ENCODE results near the gene RBM12. TPM values are rescaled to one million over a fixed set of nuclear protein-coding genes. Genes with fewer than 3 reads are reported as not detected.

Gene RBM12
- total and polyA plus RNA-seq, 2 donors (not counting 3 experiments of a cell fraction or from before 2014, with no cell fraction given) = 98.0 to 121 TPM

DNA sequence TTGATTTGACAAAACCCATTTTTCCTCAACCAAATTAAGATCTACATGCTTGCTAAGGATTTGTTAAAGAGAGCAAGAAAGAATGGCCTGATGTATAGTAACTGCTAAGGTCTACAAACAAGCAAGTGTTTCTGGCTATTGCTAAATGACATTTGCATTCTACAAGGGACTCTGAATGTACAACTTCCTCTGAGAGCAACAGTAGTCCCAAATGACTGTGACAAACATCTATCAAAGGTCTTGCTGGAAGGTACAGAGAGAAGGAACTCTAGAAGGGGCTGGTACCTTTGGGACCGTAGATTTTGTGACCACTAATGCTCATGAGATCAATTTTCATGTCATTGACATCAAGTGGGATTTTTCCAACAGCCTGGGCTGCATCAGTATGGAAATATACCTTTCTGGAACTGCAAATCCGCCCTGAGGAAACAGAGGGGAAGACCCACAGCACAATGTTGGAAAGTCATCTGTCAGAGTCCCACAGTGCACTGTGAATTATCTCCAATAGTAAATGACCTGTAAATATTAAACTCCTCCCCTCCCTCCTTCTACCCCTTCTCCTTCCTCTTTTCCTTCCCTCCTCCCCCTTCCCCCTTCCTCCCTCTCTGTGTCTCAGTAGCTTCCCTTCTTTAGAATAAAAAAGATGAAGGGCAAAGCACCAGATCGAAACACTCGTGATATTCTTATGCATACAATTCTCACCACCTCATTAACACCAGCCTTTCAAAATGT, 15.9 kb upstream of the RBM12 start:
- dilution Hi-C loops (cut with MboI; ENCODE audit: extremely low pct_ligation_motif_present, low sequenced_read_pairs) = no loop called here
- Histone ChIP-seq H2AFZ (ENCODE audit: low read depth, low read length) (no peak overlapping the region), H3K27ac (ENCODE audit: insufficient read depth, low read depth, low read length) (no peak overlapping the region), H3K4me2 (ENCODE audit: insufficient read depth, low read length) (no peak overlapping the region), H3K4me3 (replicated peaks in 1 of 3; ENCODE audit: insufficient read depth in 1 of 3, low read depth in 1 of 3, low read length in 3 of 3) (no peak overlapping the region), H3K9me1 (replicated peaks; ENCODE audit: control insufficient read depth, extremely low read depth, insufficient read depth, low read length) (no peaks in the 10 kb centered on the region), H3K79me2 (ENCODE audit: control insufficient read depth, insufficient read depth, low read length) (no peaks in the 10 kb centered on the region), H3K9me3 (replicated peaks; ENCODE audit: control insufficient read depth, insufficient read depth, low read length) (no peaks in the 10 kb centered on the region), H3K36me3 (ENCODE audit: control insufficient read depth in 2 of 2, extremely low read depth in 1 of 2, insufficient read depth in 2 of 2, low read length in 2 of 2) (no peaks in the 10 kb centered on the region), H3K4me1 (ENCODE audit: control insufficient read depth, extremely low read depth, insufficient read depth, low read length) (no peaks in the 10 kb centered on the region), H3K9ac (replicated peaks; ENCODE audit: extremely low read depth, insufficient read depth, low read length) (no peak overlapping the region), H3K27me3 (ENCODE audit: control insufficient read depth in 2 of 2, insufficient read depth in 2 of 2, low read length in 2 of 2) (no peaks in the 10 kb centered on the region), H4K20me1 (replicated peaks; ENCODE audit: control insufficient read depth, extremely low read depth, insufficient read depth, low read length) (no peaks in the 10 kb centered on the region)
- ChIA-PET CTCF (no interaction called here), POLR2A (no interaction called here)
- FAIRE-seq = no peak
- no TSS peak for BruUV-seq (replicated peaks)
- TF ChIP-seq EZH2 (IDR thresholded peaks at IDR 0.05; ENCODE audit: borderline replicate concordance, low read depth, low read length, severe bottlenecking) = no peak
- no peak for TF ChIP-seq FOS (IDR thresholded peaks at IDR 0.05; ENCODE audit: borderline replicate concordance, insufficient read depth, low read length)
- TF ChIP-seq, protein P1, sequence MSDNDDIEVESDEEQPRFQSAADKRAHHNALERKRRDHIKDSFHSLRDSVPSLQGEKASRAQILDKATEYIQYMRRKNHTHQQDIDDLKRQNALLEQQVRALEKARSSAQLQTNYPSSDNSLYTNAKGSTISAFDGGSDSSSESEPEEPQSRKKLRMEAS (IDR thresholded peaks at IDR 0.05; ENCODE audit: insufficient read depth, insufficient read length) = no peak
- TF ChIP-seq POLR2A (IDR thresholded peaks at IDR 0.05; ENCODE audit: low read depth, low read length) = no peak
- DNase-seq (ENCODE audit: low read depth, low spot score) = no peak
- intact Hi-C loops (cut with micrococcal nuclease) = no loop called here

DNA sequence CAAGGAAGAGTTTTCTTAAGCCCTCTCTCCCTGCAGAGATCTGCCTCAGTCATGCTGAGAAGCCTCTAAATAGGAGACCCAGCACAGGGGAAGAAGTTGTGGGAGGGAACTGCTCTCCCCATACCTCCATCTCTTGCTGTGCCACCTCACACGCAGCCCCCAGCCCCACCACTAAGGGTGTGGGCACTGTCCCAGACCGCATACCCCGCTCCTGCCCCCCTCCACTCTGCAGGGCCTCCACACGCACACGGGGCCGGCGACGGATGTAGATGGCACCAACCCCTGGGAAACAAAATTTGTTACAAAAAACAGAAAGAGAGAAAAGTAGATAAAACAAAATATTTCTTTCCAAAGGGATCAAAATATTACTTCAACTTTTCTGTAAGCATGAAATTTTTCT, 10.2 kb upstream of the RBM12 start:
- no peak overlapping the region for H2AFZ ChIP-seq (ENCODE audit: low read depth, low read length)
- ChIA-PET POLR2A (no interaction called here), CTCF (interaction anchor here (0.6 to 1.3 kb wide), 2 partner anchors 9 to 13 kb away, joined by 3 to 4 read pairs; no protein-coding TSS in a partner anchor)
- no peaks in the 10 kb centered on the region for H3K79me2 ChIP-seq (ENCODE audit: control insufficient read depth, insufficient read depth, low read length)
- H3K9ac ChIP-seq (replicated peaks; ENCODE audit: extremely low read depth, insufficient read depth, low read length) = no peak overlapping the region
- H3K4me2 ChIP-seq (ENCODE audit: insufficient read depth, low read length) = no peak overlapping the region
- H3K4me1 ChIP-seq (ENCODE audit: control insufficient read depth, extremely low read depth, insufficient read depth, low read length) = no peaks in the 10 kb centered on the region
- no peak overlapping the region for H3K27ac ChIP-seq (ENCODE audit: insufficient read depth, low read depth, low read length)
- no peaks in the 10 kb centered on the region for H3K9me3 ChIP-seq (replicated peaks; ENCODE audit: control insufficient read depth, insufficient read depth, low read length)
- no TSS peak for BruUV-seq (replicated peaks)
- no peak overlapping the region for H3K4me3 ChIP-seq (replicated peaks in 1 of 3; ENCODE audit: insufficient read depth in 1 of 3, low read depth in 1 of 3, low read length in 3 of 3)
- dilution Hi-C loops (cut with MboI; ENCODE audit: extremely low pct_ligation_motif_present, low sequenced_read_pairs) = no loop called here
- no peaks in the 10 kb centered on the region for H4K20me1 ChIP-seq (replicated peaks; ENCODE audit: control insufficient read depth, extremely low read depth, insufficient read depth, low read length)
- TF ChIP-seq MYC (IDR thresholded peaks at IDR 0.05; ENCODE audit: low read depth, low read length) (no peak), POLR2A (IDR thresholded peaks at IDR 0.05; ENCODE audit: low read depth, low read length) (no peak)
- TF ChIP-seq, protein P2, sequence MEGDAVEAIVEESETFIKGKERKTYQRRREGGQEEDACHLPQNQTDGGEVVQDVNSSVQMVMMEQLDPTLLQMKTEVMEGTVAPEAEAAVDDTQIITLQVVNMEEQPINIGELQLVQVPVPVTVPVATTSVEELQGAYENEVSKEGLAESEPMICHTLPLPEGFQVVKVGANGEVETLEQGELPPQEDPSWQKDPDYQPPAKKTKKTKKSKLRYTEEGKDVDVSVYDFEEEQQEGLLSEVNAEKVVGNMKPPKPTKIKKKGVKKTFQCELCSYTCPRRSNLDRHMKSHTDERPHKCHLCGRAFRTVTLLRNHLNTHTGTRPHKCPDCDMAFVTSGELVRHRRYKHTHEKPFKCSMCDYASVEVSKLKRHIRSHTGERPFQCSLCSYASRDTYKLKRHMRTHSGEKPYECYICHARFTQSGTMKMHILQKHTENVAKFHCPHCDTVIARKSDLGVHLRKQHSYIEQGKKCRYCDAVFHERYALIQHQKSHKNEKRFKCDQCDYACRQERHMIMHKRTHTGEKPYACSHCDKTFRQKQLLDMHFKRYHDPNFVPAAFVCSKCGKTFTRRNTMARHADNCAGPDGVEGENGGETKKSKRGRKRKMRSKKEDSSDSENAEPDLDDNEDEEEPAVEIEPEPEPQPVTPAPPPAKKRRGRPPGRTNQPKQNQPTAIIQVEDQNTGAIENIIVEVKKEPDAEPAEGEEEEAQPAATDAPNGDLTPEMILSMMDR (IDR thresholded peaks at IDR 0.05; ENCODE audit: extremely low read depth in 1 of 2, insufficient read depth in 1 of 2, low read depth in 1 of 2, low read length in 2 of 2) = no peak
- TF ChIP-seq, protein P1 (IDR thresholded peaks at IDR 0.05; ENCODE audit: insufficient read depth, insufficient read length) = no peak
- intact Hi-C loops (cut with micrococcal nuclease) = no loop called here
- FAIRE-seq = no peak
- DNase-seq (ENCODE audit: low read depth, low spot score) = no peak
- no peaks in the 10 kb centered on the region for H3K9me1 ChIP-seq (replicated peaks; ENCODE audit: control insufficient read depth, extremely low read depth, insufficient read depth, low read length)
- no peaks in the 10 kb centered on the region for H3K27me3 ChIP-seq (ENCODE audit: control insufficient read depth in 2 of 2, insufficient read depth in 2 of 2, low read length in 2 of 2)
- peaks cover 3 to 6% of the 10 kb centered on the region in 2 experiments for H3K36me3 ChIP-seq (ENCODE audit: control insufficient read depth in 2 of 2, extremely low read depth in 1 of 2, insufficient read depth in 2 of 2, low read length in 2 of 2)

Measured in endothelial cell of umbilical vein (primary cell).